Measurements from ENCODE around the gene BAIAP3. TPM values are rescaled to one million over a fixed set of nuclear protein-coding genes. Genes with fewer than 3 reads are reported as not detected.
A peak's percentile ranks its signal among the peaks of the same experiment; 100 is the strongest.

Gene BAIAP3
- total and polyA plus RNA-seq, 2 of the 8 experiments (the other 6 are each of a cell fraction or from before 2014, with no cell fraction given): 2.9 to 6.8 TPM

DNA sequence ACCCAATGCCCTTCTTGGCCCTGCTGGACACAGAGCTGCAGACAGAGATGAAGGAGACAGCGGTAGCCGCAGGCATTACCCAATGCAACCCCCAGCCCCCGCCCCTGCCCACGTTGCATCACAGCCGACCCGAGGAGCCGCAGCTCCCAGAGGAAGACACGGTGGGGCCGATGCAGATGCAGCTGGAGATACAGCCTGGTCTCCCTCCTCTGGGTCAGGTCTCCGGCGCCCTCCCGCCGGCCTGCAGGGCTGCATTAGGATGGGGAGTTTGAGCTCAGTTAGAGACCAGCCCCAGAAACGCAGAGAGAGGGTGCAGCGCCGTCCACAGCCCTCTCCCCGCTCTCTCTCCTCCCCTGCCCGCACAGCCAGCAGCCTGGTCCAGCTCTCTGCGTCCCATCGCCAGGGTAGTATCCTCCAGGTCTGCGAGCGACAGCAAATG is 43.4 kb upstream of the BAIAP3 start (continued):
- no peak for TF ChIP-seq CHD1 (IDR thresholded peaks at IDR 0.05; ENCODE audit: low read depth, low read length)
- TF ChIP-seq KDM4A (IDR thresholded peaks at IDR 0.05; ENCODE audit: low read depth, low read length, severe bottlenecking): no peak
- TF ChIP-seq, protein P1, sequence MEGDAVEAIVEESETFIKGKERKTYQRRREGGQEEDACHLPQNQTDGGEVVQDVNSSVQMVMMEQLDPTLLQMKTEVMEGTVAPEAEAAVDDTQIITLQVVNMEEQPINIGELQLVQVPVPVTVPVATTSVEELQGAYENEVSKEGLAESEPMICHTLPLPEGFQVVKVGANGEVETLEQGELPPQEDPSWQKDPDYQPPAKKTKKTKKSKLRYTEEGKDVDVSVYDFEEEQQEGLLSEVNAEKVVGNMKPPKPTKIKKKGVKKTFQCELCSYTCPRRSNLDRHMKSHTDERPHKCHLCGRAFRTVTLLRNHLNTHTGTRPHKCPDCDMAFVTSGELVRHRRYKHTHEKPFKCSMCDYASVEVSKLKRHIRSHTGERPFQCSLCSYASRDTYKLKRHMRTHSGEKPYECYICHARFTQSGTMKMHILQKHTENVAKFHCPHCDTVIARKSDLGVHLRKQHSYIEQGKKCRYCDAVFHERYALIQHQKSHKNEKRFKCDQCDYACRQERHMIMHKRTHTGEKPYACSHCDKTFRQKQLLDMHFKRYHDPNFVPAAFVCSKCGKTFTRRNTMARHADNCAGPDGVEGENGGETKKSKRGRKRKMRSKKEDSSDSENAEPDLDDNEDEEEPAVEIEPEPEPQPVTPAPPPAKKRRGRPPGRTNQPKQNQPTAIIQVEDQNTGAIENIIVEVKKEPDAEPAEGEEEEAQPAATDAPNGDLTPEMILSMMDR (IDR thresholded peaks at IDR 0.05; ENCODE audit: control extremely low read depth in 1 of 3, insufficient read depth in 1 of 3, low read depth in 1 of 3, low read length in 3 of 3): no peak
- no peak for TF ChIP-seq FOSL1 (IDR thresholded peaks at IDR 0.05; ENCODE audit: insufficient read depth, low read depth, low read length)
- no peak for TF ChIP-seq SP1 (IDR thresholded peaks at IDR 0.05; ENCODE audit: low read depth, low read length)
- peak; percentile 59; the same call in 1 of the 2 replicates for TF ChIP-seq CEBPB (IDR thresholded peaks at IDR 0.05; ENCODE audit: low read depth, low read length)
- TF ChIP-seq KDM1A (IDR thresholded peaks at IDR 0.05; ENCODE audit: borderline replicate concordance, low read length): no peak
- peak; percentile 28 for TF ChIP-seq EZH2 (IDR thresholded peaks at IDR 0.05; ENCODE audit: low read depth, low read length, severe bottlenecking)
- TF ChIP-seq JUND (IDR thresholded peaks at IDR 0.05; ENCODE audit: low read length): no peak
- no peak for TF ChIP-seq KDM5A (IDR thresholded peaks at IDR 0.05; ENCODE audit: low read length)
- no peak for TF ChIP-seq SP4 (IDR thresholded peaks at IDR 0.05; ENCODE audit: low read length)
- no peak for TF ChIP-seq TCF12 (IDR thresholded peaks at IDR 0.05; ENCODE audit: low read depth, low read length)
- TF ChIP-seq SAP30 (IDR thresholded peaks at IDR 0.05; ENCODE audit: insufficient read depth, insufficient replicate concordance, low read length): no peak
- no peak for TF ChIP-seq RNF2 (IDR thresholded peaks at IDR 0.05; ENCODE audit: borderline replicate concordance, low read depth, low read length, missing control alignments, poor library complexity, severe bottlenecking)
- no peak for TF ChIP-seq CREB1 (IDR thresholded peaks at IDR 0.05)
